Gastrocnemius medialis (tissue), 4 donors: ENCODE results near the gene NIBAN1. TPM values are rescaled to one million over a fixed set of nuclear protein-coding genes. Genes with fewer than 3 reads are reported as not detected.

Source experiments
- ATAC-seq, 2 donors: fragments of 150-250 bp; one replicate each; pipeline ENCODE4 v1.9.1; 2016
- DNase-seq, 2 donors: peaks; one replicate each; pipeline ENCODE4 v3.0.0-alpha.2; 2019
- H3K27ac ChIP-seq, 4 donors: fragments of 200-600 bp; sonication (generic); 1 replicate in 1 of 4; 2 replicates in 3 of 4; pipeline ENCODE4 v1.5.1; 2016 to 2018; ENCODE audit warnings: mild to moderate bottlenecking in 2 of 4, moderate library complexity in 1 of 4
- H3K27me3 ChIP-seq, 3 donors: fragments of 200-600 bp; sonication (generic) in 2 of 3; 1 replicate in 1 of 3; 2 replicates in 2 of 3; pipeline versions ENCODE4 v1.5.1 to v1.6.0; 2016 to 2019; ENCODE audit warnings: mild to moderate bottlenecking in 1 of 3, moderate library complexity in 1 of 3
- H3K36me3 ChIP-seq, 2 donors: fragments of 200-600 bp; sonication (generic) in 1 of 2; one replicate each; pipeline ENCODE4 v1.5.1; 2017 to 2018
- H3K4me1 ChIP-seq, 2 donors: fragments of 200-600 bp; sonication (generic) in 1 of 2; one replicate each; pipeline ENCODE4 v1.5.1; 2016 to 2017; ENCODE audit warnings: mild to moderate bottlenecking in 2 of 2
- H3K4me3 ChIP-seq, 4 donors: fragments of 200-600 bp; sonication (generic) in 3 of 4; 1 replicate in 1 of 4; 2 replicates in 3 of 4; pipeline ENCODE4 v1.5.1; 2016 to 2019; ENCODE audit warnings: mild to moderate bottlenecking in 2 of 4
- H3K9me3 ChIP-seq, 3 donors: fragments of 200-600 bp; sonication (generic) in 2 of 3; 1 replicate in 1 of 3; 2 replicates in 2 of 3; pipeline ENCODE4 v1.5.1; 2016 to 2019
- POLR2A ChIP-seq, 2 donors: fragments of 450-650 bp; IDR thresholded peaks; one replicate each; pipeline ENCODE4 v1.6.1; 2017; ENCODE audit warnings: antibody characterized with exemption in 2 of 2, mild to moderate bottlenecking in 2 of 2, moderate library complexity in 2 of 2
- in situ Hi-C, 4 donors: fragments of 200-750 bp; cut with MboI; loops; one replicate each; pipeline versions ENCODE4 v1.15.0 to v1.8.0; 2017; ENCODE audit warnings: low sequenced_read_pairs in 4 of 4
- intact Hi-C: fragments of 100-400 bp; cut with DNase I; formaldehyde crosslinking; loops from one replicate; pipeline ENCODE4 v1.15.1; 2023; ENCODE audit warnings: low total_unique reads
- total RNA-seq, 4 donors: library from RNA; depleted of rRNA; stranded (reverse); fragments of >200 nt; gene quantifications; one replicate each; pipeline versions ENCODE4 v1.1.0 to v1.2.3, GENCODE V29; 2016
- TF ChIP-seq, protein P1 (sequence below), 5 experiments: fragments of 450-650 bp in 3 of 5; fragments of 200-600 bp in 2 of 5; sonication (generic) in 2 of 5; IDR thresholded peaks in 4 of 5; conservative IDR thresholded peaks in 1 of 5; 1 replicate in 4 of 5; 2 replicates in 1 of 5; pipeline ENCODE4 v1.5.1; 2016 to 2019; ENCODE audit warnings: antibody characterized with exemption in 5 of 5, mild to moderate bottlenecking in 3 of 5, moderate library complexity in 3 of 5

NIBAN1 gene
- total RNA-seq, 4 donors from 2014 or later = 11.7 to 125 (median 19.7) TPM

DNA sequence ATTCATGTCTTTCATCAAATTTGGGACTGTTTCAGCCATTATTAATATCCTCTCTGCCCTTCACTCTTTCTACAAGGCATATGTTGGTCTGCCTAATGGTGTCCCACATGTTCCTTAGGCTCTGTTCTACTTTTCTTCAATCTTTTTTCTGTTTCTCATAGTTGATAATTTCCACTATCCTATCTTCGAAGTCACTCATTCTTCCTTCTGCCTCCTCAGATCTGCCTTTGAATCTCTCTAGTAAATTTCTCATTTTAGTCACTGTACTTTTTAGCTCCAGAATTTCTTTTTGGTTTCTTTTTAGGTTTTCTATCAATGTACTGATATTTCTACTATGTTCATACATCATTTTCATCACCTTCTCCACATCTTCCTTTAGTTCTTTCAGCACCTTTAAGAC lies 20.0 kb upstream of the NIBAN1 start:
- no peak for ATAC-seq
- intact Hi-C loops (no loop called here), in situ Hi-C loops (no loop called here)
- TF ChIP-seq POLR2A (IDR thresholded peaks at IDR 0.05) = no peak
- TF ChIP-seq, protein P1, sequence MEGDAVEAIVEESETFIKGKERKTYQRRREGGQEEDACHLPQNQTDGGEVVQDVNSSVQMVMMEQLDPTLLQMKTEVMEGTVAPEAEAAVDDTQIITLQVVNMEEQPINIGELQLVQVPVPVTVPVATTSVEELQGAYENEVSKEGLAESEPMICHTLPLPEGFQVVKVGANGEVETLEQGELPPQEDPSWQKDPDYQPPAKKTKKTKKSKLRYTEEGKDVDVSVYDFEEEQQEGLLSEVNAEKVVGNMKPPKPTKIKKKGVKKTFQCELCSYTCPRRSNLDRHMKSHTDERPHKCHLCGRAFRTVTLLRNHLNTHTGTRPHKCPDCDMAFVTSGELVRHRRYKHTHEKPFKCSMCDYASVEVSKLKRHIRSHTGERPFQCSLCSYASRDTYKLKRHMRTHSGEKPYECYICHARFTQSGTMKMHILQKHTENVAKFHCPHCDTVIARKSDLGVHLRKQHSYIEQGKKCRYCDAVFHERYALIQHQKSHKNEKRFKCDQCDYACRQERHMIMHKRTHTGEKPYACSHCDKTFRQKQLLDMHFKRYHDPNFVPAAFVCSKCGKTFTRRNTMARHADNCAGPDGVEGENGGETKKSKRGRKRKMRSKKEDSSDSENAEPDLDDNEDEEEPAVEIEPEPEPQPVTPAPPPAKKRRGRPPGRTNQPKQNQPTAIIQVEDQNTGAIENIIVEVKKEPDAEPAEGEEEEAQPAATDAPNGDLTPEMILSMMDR (IDR thresholded peaks at IDR 0.05 in 4 of 5, conservative IDR thresholded peaks at IDR 0.05 in 1 of 5) = no peak
- no peaks in the 10 kb centered on the region for H3K36me3 ChIP-seq
- no peaks in the 10 kb centered on the region for H3K4me1 ChIP-seq
- no peak overlapping the region for H3K27ac ChIP-seq
- no peak overlapping the region for H3K4me3 ChIP-seq
- H3K9me3 ChIP-seq = no peaks in the 10 kb centered on the region
- DNase-seq = no peak
- no peaks in the 10 kb centered on the region for H3K27me3 ChIP-seq

DNA sequence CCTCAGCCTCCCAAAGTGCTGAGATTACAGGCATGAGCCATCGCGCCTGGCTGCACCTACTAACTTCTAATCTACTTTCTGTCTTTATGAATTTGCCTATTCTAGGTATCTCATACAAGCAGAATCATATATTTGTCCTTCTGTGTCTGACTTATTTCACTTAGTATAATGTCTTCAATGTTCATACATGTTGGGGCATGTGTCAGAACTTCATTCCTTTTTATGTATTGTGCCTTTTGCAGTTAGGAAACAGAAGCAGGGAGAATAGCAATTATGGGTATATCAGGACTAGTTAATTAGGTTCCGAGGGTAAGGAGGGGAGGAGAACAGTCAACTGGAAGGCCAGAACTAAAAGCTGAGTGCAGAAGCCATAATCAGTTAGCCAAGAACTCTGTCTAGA lies 18.0 kb upstream of the NIBAN1 start:
- ATAC-seq (no peak), DNase-seq (no peak)
- in situ Hi-C loops = no loop called here
- Histone ChIP-seq H3K4me3 (no peak overlapping the region), H3K36me3 (no peaks in the 10 kb centered on the region), H3K27me3 (no peaks in the 10 kb centered on the region), H3K9me3 (no peaks in the 10 kb centered on the region), H3K4me1 (no peaks in the 10 kb centered on the region), H3K27ac (no peak overlapping the region)
- TF ChIP-seq, protein P1 (IDR thresholded peaks at IDR 0.05 in 4 of 5, conservative IDR thresholded peaks at IDR 0.05 in 1 of 5) = no peak
- no peak for TF ChIP-seq POLR2A (IDR thresholded peaks at IDR 0.05)
- intact Hi-C loops = no loop called here

DNA sequence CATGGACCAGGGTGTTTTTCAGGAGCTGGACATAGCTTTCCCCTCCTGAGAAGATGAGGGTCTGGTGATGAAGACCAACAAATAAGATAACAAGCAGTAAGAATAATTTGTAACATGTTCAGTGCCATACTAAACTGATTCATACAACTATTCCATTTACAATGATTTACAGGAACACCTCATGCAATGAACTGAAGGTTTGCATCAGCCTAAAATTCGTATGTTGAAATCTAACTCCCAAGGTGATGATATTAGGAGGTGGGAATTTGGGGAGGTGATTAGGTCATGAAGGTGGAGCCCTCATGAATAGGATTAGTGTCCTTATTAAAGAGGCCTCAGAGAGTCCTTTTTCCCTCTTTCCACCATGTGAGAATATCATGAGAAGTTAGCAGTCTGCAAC lies 15.9 kb upstream of the NIBAN1 start:
- Histone ChIP-seq H3K27ac (no peak overlapping the region), H3K9me3 (no peaks in the 10 kb centered on the region), H3K27me3 (no peaks in the 10 kb centered on the region), H3K4me3 (no peak overlapping the region), H3K36me3 (no peaks in the 10 kb centered on the region), H3K4me1 (no peaks in the 10 kb centered on the region)
- in situ Hi-C loops (no loop called here), intact Hi-C loops (no loop called here)
- TF ChIP-seq, protein P1 (IDR thresholded peaks at IDR 0.05 in 4 of 5, conservative IDR thresholded peaks at IDR 0.05 in 1 of 5) = no peak
- TF ChIP-seq POLR2A (IDR thresholded peaks at IDR 0.05) = no peak
- ATAC-seq (no peak), DNase-seq (no peak)

DNA sequence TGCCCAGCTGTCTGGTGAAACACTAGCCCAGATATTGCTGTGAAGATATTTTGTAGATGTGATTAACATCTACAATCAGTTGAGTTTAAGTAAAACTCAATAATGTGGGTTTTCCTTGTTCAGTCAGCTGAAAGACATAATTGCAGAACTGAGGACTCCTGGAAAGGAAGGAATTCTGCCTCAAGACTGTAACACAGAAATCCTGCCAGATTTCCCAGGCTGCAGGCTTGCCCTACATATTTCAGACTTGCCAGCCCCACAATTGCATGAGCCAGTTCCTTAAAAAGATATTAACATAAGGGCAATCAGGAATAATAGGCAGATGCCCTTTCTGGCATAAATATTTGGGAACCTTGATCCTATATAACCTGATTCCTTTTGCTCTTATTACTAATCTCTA lies 14.2 kb upstream of the NIBAN1 start:
- DNase-seq (no peak), ATAC-seq (no peak)
- intact Hi-C loops = no loop called here
- in situ Hi-C loops = no loop called here
- Histone ChIP-seq H3K4me3 (no peak overlapping the region), H3K27me3 (no peaks in the 10 kb centered on the region), H3K9me3 (no peaks in the 10 kb centered on the region), H3K27ac (no peak overlapping the region), H3K4me1 (no peaks in the 10 kb centered on the region), H3K36me3 (no peaks in the 10 kb centered on the region)
- TF ChIP-seq, protein P1 (IDR thresholded peaks at IDR 0.05 in 4 of 5, conservative IDR thresholded peaks at IDR 0.05 in 1 of 5) = no peak
- no peak for TF ChIP-seq POLR2A (IDR thresholded peaks at IDR 0.05)

DNA sequence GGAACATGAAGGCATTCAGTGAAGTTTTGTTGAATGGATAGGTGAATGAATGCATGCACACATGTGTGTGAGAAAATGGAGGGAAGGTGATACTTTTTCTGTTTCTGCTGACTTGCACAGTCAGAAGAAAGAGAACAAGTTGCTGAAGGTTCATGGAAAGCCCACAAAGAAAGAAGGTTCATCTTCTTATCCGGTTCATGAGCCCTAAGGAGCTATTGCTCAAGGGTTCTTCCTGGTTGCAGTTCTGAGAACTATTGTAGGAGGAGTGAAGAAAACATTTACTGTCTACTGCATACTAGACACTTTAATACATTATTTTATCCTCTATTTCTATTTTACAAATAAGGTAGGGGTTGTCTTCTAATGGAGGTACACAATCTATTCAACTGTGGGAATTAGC lies 13.4 kb upstream of the NIBAN1 start:
- Histone ChIP-seq H3K27ac (no peak overlapping the region), H3K36me3 (no peaks in the 10 kb centered on the region), H3K4me3 (no peak overlapping the region), H3K9me3 (no peaks in the 10 kb centered on the region), H3K4me1 (peaks cover under 1% of the 10 kb centered on the region in 2 donors), H3K27me3 (no peaks in the 10 kb centered on the region)
- in situ Hi-C loops (no loop called here), intact Hi-C loops (no loop called here)
- DNase-seq (no peak), ATAC-seq (no peak)
- TF ChIP-seq, protein P1 (IDR thresholded peaks at IDR 0.05 in 4 of 5, conservative IDR thresholded peaks at IDR 0.05 in 1 of 5) = no peak
- no peak for TF ChIP-seq POLR2A (IDR thresholded peaks at IDR 0.05)
